Middle frontal gyrus (tissue), 1 donor: ENCODE results near the gene HLA-DMB.

Experiments
- DNase-seq: peaks from one replicate; pipeline ENCODE4 v3.0.0-alpha.2; 2015; ENCODE audit warnings: low spot score; ENCODE audit errors: extremely low spot score

The HLA-DMB gene

DNA sequence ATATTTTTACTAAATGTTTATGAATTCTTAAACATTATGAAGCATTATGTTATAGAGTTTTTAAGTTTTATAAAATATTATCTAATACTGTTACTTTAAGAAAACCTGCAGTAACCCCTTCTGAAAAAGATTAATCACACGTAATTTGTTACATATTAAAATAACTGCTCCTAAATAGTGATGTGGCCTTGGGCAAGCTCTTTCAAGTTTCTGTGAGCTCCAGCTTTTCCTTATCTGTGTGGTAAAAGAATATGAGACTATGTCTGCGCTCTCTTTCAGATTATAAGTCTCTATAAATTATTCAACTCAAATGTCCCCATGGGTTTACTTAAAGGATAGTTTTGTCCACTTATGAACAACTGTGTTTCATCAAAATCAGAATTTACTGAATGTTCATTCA lies 31.9 kb downstream of the HLA-DMB start:
- DNase-seq = no peak

DNA sequence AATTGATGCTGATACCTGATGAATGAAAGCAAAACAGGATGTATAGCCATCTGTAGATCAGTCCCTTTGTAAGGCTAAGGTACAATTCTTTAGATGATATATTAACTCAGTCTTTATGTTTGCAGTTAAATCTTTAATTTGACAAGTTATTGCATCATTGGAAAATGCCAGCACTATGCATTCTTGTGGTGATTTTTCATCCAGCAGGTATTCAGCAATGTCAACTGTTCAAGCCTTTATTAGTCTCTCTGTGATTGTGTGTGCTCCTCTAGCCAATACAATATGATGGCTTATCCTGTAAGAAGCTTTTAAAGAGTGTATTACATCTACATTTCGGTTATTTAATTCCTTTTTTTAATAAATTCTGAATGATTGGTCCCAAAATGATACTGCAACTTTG lies 34.3 kb downstream of the HLA-DMB start:
- DNase-seq = no peak

DNA sequence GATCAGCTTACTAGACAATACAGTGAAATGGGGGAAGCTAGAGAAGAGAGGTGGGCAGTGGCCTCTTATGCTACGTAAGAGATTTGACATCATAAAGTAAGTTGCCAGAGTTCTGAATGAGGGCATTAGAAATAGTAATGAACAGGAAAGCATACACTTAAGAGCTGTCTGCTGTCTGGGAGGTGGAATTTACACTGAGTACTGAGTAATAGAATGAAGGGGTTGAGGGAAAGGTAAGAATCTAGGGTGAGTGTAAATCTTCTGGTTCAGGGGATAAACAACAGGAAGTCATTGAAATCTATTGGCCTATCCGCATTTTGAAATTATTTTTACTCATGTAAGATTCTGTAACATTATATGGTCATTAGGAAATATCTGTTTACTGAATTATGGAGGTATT lies 35.8 kb downstream of the HLA-DMB start:
- DNase-seq = no peak

DNA sequence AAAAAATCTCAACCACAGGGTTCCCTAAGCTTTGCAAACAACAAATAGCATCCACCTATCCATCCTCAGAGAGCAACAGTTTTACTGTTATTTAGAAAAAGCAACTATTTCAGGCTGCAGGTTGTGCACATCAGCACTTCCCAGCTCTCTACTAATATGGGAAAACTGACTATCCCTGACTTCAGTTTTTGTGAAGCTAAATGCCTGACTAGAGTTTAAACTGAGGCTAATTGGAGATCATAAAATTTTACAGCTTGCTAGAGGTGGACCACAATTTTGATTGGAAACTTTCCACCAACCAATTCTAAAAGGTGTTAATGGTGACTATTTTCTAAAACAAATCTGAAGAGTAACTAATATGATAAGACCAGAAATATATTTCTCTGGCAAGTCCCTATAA lies 36.9 kb downstream of the HLA-DMB start:
- no peak for DNase-seq

DNA sequence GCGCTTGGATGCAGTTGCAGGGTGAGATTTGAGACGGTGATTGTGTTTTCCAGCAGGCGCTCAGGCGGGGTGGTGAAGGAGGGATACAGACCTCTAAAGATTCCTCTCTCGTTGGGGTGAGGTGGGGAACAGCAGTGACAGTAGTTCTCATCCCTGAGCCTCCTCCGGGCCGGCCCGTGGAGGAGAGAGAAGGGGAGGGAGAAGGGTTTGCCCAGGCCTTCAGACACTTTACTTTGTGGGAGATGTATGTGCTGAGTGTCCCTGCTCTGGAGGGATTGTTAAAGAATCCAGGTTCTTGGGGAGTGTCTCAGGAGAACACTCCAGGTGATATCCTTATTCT lies 45.9 kb downstream of the HLA-DMB start:
- DNase-seq = no peak

DNA sequence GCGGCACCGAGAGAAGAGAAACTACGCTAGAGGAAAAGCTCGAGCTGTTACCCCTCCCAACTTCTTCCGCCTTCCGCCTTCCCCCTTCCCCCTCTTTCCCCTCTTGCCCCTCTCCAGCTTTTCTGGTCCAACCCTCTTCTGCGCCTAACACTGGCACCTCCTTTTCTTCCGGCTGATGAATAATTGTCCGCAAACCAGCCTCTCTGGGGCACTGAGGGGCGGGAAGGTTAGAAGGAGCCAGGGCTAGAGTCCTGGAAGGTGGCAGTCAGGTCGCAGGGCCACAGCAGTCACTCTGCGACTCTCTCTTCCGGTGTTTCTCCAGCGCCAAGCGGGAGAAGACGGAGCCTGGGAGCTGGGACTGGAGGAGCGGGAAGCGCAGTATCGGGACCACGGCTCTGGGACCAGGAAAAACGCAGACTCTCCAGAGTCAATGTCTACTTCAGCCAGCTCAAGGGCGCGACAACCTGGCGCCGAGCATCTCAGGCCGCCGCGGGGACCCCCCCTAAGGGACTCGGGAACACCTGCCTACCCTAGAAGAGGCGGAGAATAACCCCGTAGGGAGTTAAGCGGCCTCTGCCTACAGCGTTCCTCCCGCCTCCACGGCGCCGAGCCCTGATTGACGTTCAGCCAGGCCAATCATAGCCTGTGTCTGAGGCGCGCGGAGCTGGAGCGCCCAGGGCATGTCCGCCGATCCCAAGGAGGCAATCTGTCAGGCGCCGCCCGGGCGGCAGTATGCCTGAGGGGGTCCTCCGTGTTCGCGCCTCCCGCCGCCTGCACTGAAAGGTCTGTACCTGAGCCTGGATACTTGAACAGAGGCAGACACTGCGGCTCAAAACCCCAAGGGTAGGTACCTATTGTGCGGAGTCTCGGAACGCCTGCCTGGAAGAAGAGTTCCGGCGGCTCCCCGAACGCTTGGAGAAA lies 46.5 kb downstream of the HLA-DMB start:
- DNase-seq = peak; percentile 92

DNA sequence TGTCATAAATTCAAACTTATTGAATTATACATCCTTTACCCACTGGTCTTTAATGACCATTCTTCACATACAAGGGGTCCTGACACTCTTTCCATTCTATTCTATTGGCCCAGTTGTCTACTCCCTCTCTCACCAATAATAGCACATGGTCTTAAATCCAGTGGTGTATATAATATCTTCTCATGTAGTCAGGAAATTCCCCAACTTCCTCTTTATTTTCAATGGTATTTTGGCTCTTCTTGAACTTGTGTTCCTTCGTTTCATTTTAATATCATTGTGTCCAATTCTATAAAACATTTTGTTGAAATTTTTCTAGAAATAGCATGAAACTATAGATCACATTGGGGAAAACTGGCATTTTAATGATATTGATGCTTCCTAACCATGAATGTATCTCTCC lies 50.0 kb downstream of the HLA-DMB start:
- no peak for DNase-seq

DNA sequence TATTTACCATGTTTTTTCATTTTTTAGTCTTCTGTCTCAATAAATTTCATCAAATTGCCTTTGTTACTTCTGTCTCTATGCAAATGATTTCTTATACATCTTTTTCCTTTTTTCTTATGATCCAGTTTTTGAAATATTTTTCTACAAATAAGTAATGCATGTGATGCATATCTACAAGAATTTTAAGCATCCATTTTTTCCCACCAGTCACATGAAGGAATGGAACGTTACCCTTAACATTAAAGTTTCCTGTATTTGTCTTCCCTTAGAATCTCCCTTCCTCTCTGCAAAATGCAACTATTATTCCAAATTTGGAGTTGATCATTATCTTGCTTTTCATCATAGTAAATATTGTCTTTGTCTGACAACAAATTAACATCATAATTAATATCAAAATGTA lies 51.3 kb downstream of the HLA-DMB start:
- DNase-seq = no peak

DNA sequence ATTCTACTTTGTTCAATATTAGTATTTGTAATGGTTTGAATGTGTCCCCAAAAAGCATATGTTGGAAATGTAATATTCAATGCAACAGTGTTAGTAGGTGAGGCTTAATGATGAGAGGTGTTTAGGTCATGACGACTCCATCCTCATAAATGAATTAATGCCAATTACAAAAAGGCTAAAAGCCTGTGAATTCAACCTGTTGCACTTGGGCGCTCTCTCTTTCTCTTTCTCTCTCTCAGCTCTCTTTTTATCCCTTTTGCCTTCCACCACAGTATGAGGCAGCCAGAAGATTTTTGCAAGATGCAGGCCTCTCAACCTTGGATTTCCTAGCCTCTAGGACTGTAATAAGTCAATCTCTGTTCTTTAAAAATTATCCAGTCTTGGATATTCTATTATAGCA lies 52.3 kb downstream of the HLA-DMB start:
- no peak for DNase-seq

DNA sequence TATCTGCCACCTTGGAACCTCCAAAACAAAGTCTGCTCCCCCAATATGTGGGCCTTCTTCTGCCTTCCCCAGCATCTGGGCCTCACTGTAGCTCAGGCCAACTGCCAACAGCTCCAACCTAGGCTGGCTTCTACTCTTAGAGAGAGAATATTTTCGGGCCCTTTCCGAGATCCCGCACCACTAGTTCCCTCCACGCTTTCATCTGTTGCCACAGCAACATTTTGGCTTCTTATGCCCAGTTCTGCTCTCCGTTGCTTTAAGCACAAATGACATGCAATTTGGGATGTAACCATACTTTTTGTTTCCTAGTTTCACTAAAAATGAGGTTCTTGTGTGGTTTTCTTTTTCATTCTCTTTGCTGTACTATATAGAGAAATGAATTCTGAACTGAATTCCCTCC lies 53.2 kb downstream of the HLA-DMB start:
- DNase-seq = no peak

DNA sequence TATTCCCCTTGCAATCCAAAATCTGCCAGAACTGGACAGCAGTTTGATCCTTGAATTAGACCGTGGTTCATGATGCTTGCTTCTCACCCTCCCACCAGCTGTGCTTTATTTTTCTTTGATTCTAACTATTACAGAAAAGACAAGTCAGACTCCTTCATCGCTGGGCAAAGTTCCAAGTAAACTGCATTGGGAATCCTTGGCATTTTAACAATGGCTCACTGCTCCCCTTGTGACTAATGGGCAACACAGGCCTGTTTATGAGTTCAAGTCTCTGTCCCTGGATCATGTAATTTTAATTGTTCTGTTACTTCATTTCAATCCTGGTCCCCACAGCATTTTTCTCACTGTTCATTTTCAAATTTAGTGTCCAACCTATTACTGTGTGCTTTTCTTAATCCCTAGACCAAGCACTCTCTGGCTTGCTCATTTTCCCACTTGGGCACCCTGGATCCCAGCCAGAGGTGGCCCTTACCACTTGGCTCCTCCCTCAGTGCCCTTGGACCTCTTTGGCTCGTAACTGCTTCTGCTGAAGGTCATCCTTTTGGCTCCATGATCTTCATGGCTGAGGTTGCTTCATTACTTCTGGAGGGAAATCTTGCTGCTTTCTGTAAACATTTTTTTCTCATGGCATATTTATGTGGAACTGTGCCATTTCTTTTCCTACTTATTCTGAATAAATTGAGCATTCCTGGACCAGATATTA lies 54.0 kb downstream of the HLA-DMB start:
- DNase-seq = no peak

DNA sequence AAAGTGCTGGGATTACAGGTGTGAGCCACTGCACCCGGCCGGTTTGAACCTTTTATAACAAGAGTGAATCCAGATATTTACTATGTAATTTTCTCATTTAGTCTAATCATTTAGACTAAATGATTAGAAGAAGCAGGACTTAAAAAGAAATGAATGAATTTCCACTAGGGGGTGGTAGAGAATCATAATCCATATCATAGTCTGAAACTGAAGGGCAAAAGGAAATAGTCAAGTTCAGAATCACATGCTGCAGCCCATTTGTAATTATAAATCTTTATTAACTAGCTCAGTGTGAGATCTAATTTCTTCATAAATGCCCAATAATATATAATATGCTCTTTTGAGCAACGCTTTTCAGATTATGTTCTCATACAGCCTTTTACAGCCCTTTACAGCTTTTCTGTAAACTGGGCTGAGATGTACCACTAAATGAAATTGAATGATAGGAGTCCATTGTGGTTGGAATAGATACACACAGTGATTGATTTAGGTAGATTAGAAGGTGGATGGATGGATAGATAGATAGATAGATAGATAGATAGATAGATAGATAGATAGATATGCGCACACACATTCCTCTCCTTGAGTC lies 55.0 kb downstream of the HLA-DMB start:
- peak; percentile 58 for DNase-seq
